B cell (primary cell): Measurements from ENCODE around the gene RBM43. TPM values are rescaled to one million over a fixed set of nuclear protein-coding genes. Genes with fewer than 3 reads are reported as not detected.

Experiments
- ATAC-seq: fragments of 200-7000 bp; cut with Tn5 transposase; one replicate; pipeline ENCODE4 v1.10.0; 2021; ENCODE audit warnings: low read depth, mild to moderate bottlenecking, moderate number of reproducible peaks, moderate library complexity
- CTCF ChIA-PET: fragments of 350-600 bp; sonication (Branson Sonifier 250); formaldehyde crosslinking; loops from one replicate; lab custom pipeline; 2021; ENCODE audit warnings: antibody characterized with exemption, inconsistent platforms; lab: Charles Lee
- POLR2A ChIA-PET: fragments of 350-600 bp; sonication (Branson Sonifier 250); formaldehyde crosslinking; loops from one replicate; lab custom pipeline; 2021; ENCODE audit warnings: antibody characterized with exemption; lab: Charles Lee
- DNase-seq: peaks from one replicate; pipeline ENCODE4 v3.0.0; 2013
- H2AFZ ChIP-seq: 2 replicates; pipeline ENCODE4 v1.6.1; 2012; ENCODE audit warnings: mild to moderate bottlenecking, low read depth, low read length; ENCODE audit not compliant: insufficient read depth, poor library complexity, severe bottlenecking
- H3K27ac ChIP-seq, 2 donors: 1 replicate in 1 of 2; 2 replicates in 1 of 2; pipeline ENCODE4 v1.5.1; 2012 to 2013; ENCODE audit warnings: low read length in 2 of 2, mild to moderate bottlenecking in 2 of 2, moderate library complexity in 1 of 2
- H3K27me3 ChIP-seq, 4 experiments: fragments of 200-600 bp in 1 of 4; sonication (generic) in 1 of 4; replicated peaks in 1 of 4; 1 replicate in 2 of 4; 2 replicates in 2 of 4; pipeline versions ENCODE4 v1.6.1 to v1.7.0; 2013 to 2016; ENCODE audit warnings: low read length in 3 of 4, mild to moderate bottlenecking in 2 of 4, mixed read lengths in 1 of 4, moderate library complexity in 1 of 4; ENCODE audit not compliant: insufficient read depth in 4 of 4, control insufficient read depth in 3 of 4; ENCODE audit errors: control extremely low read depth in 1 of 4
- H3K36me3 ChIP-seq, 2 experiments: replicated peaks in 1 of 2; 1 replicate in 1 of 2; 2 replicates in 1 of 2; pipeline versions ENCODE4 v1.6.1 to v1.7.1; 2013; ENCODE audit warnings: low read length in 1 of 2; ENCODE audit not compliant: insufficient read depth in 2 of 2, control insufficient read depth in 1 of 2; ENCODE audit errors: control extremely low read depth in 1 of 2, extremely low read depth in 1 of 2
- H3K4me1 ChIP-seq, 2 donors: fragments of 200-600 bp in 1 of 2; sonication (generic) in 1 of 2; 1 replicate in 1 of 2; 2 replicates in 1 of 2; pipeline versions ENCODE4 v1.5.1 to v1.6.1; 2013 to 2017; ENCODE audit warnings: low read length in 2 of 2; ENCODE audit not compliant: control insufficient read depth in 2 of 2, insufficient read depth in 2 of 2
- H3K4me2 ChIP-seq: replicated peaks from 2 replicates; pipeline ENCODE3; 2012; ENCODE audit warnings: mild to moderate bottlenecking, low read depth, low read length; ENCODE audit not compliant: poor library complexity, severe bottlenecking
- H3K4me3 ChIP-seq, 5 experiments: fragments of 200-600 bp in 1 of 5; sonication (generic) in 1 of 5; 1 replicate in 3 of 5; 2 replicates in 2 of 5; pipeline versions ENCODE4 v1.5.1 to v1.7.0; 2011 to 2016; ENCODE audit warnings: low read length in 4 of 5, mild to moderate bottlenecking in 4 of 5, low read depth in 2 of 5, control low read depth in 1 of 5, moderate library complexity in 1 of 5; ENCODE audit not compliant: insufficient read depth in 1 of 5; ENCODE audit errors: control extremely low read depth in 1 of 5, extremely low read depth in 1 of 5
- H3K79me2 ChIP-seq: fragments of 200-600 bp; sonication (generic); one replicate; pipeline ENCODE4 v1.6.0; 2016; ENCODE audit warnings: low read length; ENCODE audit not compliant: control insufficient read depth, insufficient read depth
- H3K9ac ChIP-seq: fragments of 200-600 bp; sonication (generic); 2 replicates; pipeline ENCODE4 v1.6.1; 2017; ENCODE audit warnings: mild to moderate bottlenecking, low read length, moderate library complexity
- H3K9me3 ChIP-seq, 3 donors: one replicate each; pipeline versions ENCODE4 v1.6.1 to v1.7.1; 2013; ENCODE audit warnings: low read length in 2 of 3; ENCODE audit not compliant: control insufficient read depth in 2 of 3, insufficient read depth in 1 of 3; ENCODE audit errors: control extremely low read depth in 1 of 3
- H4K20me1 ChIP-seq: 2 replicates; pipeline ENCODE4 v1.6.0; 2012; ENCODE audit warnings: mild to moderate bottlenecking, low read length; ENCODE audit not compliant: insufficient read depth, control insufficient read depth, poor library complexity, severe bottlenecking
- H3K27ac Mint-ChIP-seq: one replicate; pipeline ENCODE4 v1.8.0; 2021; ENCODE audit warnings: mixed read lengths
- H3K27me3 Mint-ChIP-seq: one replicate; pipeline ENCODE4 v1.8.0; 2021; ENCODE audit warnings: mixed read lengths
- H3K4me1 Mint-ChIP-seq: one replicate; pipeline ENCODE4 v1.8.0; 2021; ENCODE audit warnings: mixed read lengths
- H3K4me3 Mint-ChIP-seq: one replicate; pipeline ENCODE4 v1.8.0; 2021; ENCODE audit warnings: mixed read lengths
- H3K9me3 Mint-ChIP-seq: one replicate; pipeline ENCODE4 v1.8.0; 2022; ENCODE audit warnings: mixed read lengths; ENCODE audit not compliant: insufficient read depth
- EZH2 ChIP-seq: IDR thresholded peaks from 2 replicates; pipeline ENCODE4 v1.6.1; 2012; ENCODE audit warnings: borderline replicate concordance, low read depth, mild to moderate bottlenecking, moderate library complexity, low read length; ENCODE audit not compliant: insufficient read depth, poor library complexity, severe bottlenecking
- WGBS: methylation state at CpG from one replicate; pipeline ENCODE4 v1.1.5; 2013; ENCODE audit warnings: missing lambda C conversion rate; ENCODE audit not compliant: insufficient coverage; 5-methylcytosine and 5-hydroxymethylcytosine counted together
- intact Hi-C: fragments of 100-400 bp; cut with micrococcal nuclease; formaldehyde crosslinking; loops from one replicate; pipeline ENCODE4 v1.10.0; 2022
- polyA plus RNA-seq: library from polyadenylated mRNA; depleted of rRNA; stranded (reverse); fragments of >200 nt; gene quantifications from 2 replicates; pipeline ENCODE4 v1.2.3, GENCODE V29; 2012
- total RNA-seq, 2 donors: library from RNA; stranded (reverse); fragments of 120-200 nt in 1 of 2; gene quantifications; 1 replicate in 1 of 2; 2 replicates in 1 of 2; pipeline versions ENCODE4 v1.2.3 to v1.2.4, GENCODE V29; 2013 to 2022
- TF ChIP-seq, protein P1 (sequence below): fragments of 200-600 bp; IDR thresholded peaks from one replicate; pipeline ENCODE4 v1.8.0; 2022; ENCODE audit warnings: antibody characterized with exemption, mild to moderate bottlenecking

Gene RBM43
- total and polyA plus RNA-seq, 2 donors (not counting 1 experiment from before 2014, with no cell fraction given), result 4.8 to 8.4 TPM

DNA sequence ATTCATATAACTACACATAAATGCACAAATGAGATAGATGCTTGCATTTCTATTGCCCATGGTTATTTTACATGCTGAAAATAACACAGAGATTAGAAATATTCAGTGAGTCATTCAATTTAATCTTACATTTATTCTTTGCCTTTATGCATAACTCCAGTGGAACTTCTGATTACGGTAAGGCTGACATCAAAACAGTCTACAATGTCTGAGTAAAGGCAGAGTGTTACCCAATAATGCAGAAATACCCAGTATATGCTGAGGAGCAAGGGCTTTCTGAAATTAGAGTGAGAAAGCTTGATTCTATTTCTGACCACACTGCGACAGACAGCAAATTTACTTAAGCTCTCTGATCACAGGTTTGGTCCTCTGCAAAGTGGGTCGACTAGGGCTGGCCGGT is 18.6 kb upstream of the RBM43 start:
- Histone ChIP-seq H3K4me2 (no peak overlapping the region), H3K4me1 (no peaks in the 10 kb centered on the region), H3K4me3 (no peak overlapping the region), H3K9ac (no peak overlapping the region), H3K27me3 (no peaks in the 10 kb centered on the region), H3K9me3 (no peaks in the 10 kb centered on the region), H3K79me2 (peaks cover 19% of the 10 kb centered on the region), H2AFZ (no peak overlapping the region), H4K20me1 (peaks cover 13% of the 10 kb centered on the region), H3K27ac (no peak overlapping the region), H3K36me3 (peaks cover 25 to 66% of the 10 kb centered on the region in 2 experiments)
- CTCF ChIA-PET, result no interaction called here
- Mint-ChIP-seq H3K27ac (no peak overlapping the region), H3K9me3 (no peaks in the 10 kb centered on the region), H3K27me3 (no peaks in the 10 kb centered on the region), H3K4me3 (no peak overlapping the region), H3K4me1 (peaks cover 7% of the 10 kb centered on the region)
- DNase-seq (no peak), ATAC-seq (no peak)
- POLR2A ChIA-PET, result no interaction called here
- intact Hi-C loops, result no loop called here
- 83% methylated on average over 1 of the region's 4 CpGs for WGBS
- no peak for TF ChIP-seq EZH2
- TF ChIP-seq, protein P1, sequence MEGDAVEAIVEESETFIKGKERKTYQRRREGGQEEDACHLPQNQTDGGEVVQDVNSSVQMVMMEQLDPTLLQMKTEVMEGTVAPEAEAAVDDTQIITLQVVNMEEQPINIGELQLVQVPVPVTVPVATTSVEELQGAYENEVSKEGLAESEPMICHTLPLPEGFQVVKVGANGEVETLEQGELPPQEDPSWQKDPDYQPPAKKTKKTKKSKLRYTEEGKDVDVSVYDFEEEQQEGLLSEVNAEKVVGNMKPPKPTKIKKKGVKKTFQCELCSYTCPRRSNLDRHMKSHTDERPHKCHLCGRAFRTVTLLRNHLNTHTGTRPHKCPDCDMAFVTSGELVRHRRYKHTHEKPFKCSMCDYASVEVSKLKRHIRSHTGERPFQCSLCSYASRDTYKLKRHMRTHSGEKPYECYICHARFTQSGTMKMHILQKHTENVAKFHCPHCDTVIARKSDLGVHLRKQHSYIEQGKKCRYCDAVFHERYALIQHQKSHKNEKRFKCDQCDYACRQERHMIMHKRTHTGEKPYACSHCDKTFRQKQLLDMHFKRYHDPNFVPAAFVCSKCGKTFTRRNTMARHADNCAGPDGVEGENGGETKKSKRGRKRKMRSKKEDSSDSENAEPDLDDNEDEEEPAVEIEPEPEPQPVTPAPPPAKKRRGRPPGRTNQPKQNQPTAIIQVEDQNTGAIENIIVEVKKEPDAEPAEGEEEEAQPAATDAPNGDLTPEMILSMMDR, result no peak

DNA sequence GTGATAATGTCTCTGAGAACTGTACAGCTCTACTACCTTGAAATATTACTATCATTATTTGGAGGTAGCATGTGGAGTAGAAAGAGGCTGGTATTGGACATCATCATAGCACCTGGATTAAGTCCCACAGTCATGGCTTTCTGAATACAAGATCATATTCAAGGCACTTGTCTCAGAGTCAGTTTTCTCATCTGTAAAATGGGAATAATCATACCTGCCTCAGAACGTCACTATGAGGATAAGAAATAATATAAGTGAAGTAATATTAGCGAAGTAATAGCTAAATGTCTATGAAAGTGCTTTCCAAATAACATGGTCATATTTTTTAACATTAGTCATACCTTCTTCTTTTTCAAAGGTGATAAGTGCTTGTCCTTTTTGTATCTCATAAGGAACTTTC is 16.8 kb upstream of the RBM43 start:
- Histone ChIP-seq H3K27ac (no peak overlapping the region), H3K4me2 (no peak overlapping the region), H3K27me3 (no peaks in the 10 kb centered on the region), H3K4me1 (no peaks in the 10 kb centered on the region), H2AFZ (no peak overlapping the region), H3K4me3 (no peak overlapping the region), H4K20me1 (peaks cover 2% of the 10 kb centered on the region), H3K9ac (no peak overlapping the region), H3K9me3 (no peaks in the 10 kb centered on the region), H3K36me3 (peaks cover 23 to 73% of the 10 kb centered on the region in 2 experiments), H3K79me2 (peaks cover 1% of the 10 kb centered on the region)
- peaks cover 2% of the 10 kb centered on the region for H3K4me1 Mint-ChIP-seq
- ATAC-seq, result no peak
- H3K4me3 Mint-ChIP-seq, result no peak overlapping the region
- intact Hi-C loops, result no loop called here
- TF ChIP-seq, protein P1, result no peak
- TF ChIP-seq EZH2, result no peak
- CTCF ChIA-PET, result no interaction called here
- no peaks in the 10 kb centered on the region for H3K27me3 Mint-ChIP-seq
- POLR2A ChIA-PET, result no interaction called here
- no peaks in the 10 kb centered on the region for H3K9me3 Mint-ChIP-seq
- no CpG with 5 or more reads among the region's 2 CpGs for WGBS
- DNase-seq, result no peak
- H3K27ac Mint-ChIP-seq, result no peak overlapping the region
